Activated CD4-positive, alpha-beta memory T cell treated with anti-CD3 and anti-CD28 coated beads, Interleukin-2, amount 10 ng/mL, durations not matched to agents 7 days and 5 days (primary cell): ENCODE results near the gene TRPM5. TPM values are rescaled to one million over a fixed set of nuclear protein-coding genes. Genes with fewer than 3 reads are reported as not detected.
A peak's percentile ranks its signal among the peaks of the same experiment; 100 is the strongest.

Experiments
- CTCF ChIA-PET: fragments of 350-600 bp; sonication (Branson Sonifier 250); formaldehyde crosslinking; loops from one replicate; lab custom pipeline; 2021; ENCODE audit warnings: antibody characterized with exemption, inconsistent platforms; lab: Charles Lee
- POLR2A ChIA-PET: fragments of 350-600 bp; sonication (Branson Sonifier 250); formaldehyde crosslinking; loops from one replicate; lab custom pipeline; 2021; ENCODE audit warnings: antibody characterized with exemption; lab: Charles Lee
- DNase-seq: peaks from one replicate; pipeline ENCODE4 v3.0.0-alpha.2; 2020
- H3K27ac Mint-ChIP-seq: one replicate; pipeline ENCODE4 v1.8.0; 2021; ENCODE audit warnings: mild to moderate bottlenecking, mixed read lengths
- H3K27me3 Mint-ChIP-seq: one replicate; pipeline ENCODE4 v1.8.0; 2021; ENCODE audit warnings: mixed read lengths
- H3K36me3 Mint-ChIP-seq: one replicate; pipeline ENCODE4 v1.8.0; 2021; ENCODE audit warnings: low read depth, mixed read lengths
- H3K4me1 Mint-ChIP-seq: one replicate; pipeline ENCODE4 v1.8.0; 2021; ENCODE audit warnings: mixed read lengths
- H3K4me3 Mint-ChIP-seq: one replicate; pipeline ENCODE4 v1.8.0; 2021; ENCODE audit warnings: mild to moderate bottlenecking, mixed read lengths
- H3K9me3 Mint-ChIP-seq: one replicate; pipeline ENCODE4 v1.8.0; 2021; ENCODE audit warnings: mixed read lengths
- total RNA-seq, 2 experiments: library from RNA; stranded (reverse); gene quantifications; one replicate each; pipeline ENCODE4 v1.2.3, GENCODE V29; 2021

Gene TRPM5
- total RNA-seq, 2 experiments from 2014 or later, result not detected

DNA sequence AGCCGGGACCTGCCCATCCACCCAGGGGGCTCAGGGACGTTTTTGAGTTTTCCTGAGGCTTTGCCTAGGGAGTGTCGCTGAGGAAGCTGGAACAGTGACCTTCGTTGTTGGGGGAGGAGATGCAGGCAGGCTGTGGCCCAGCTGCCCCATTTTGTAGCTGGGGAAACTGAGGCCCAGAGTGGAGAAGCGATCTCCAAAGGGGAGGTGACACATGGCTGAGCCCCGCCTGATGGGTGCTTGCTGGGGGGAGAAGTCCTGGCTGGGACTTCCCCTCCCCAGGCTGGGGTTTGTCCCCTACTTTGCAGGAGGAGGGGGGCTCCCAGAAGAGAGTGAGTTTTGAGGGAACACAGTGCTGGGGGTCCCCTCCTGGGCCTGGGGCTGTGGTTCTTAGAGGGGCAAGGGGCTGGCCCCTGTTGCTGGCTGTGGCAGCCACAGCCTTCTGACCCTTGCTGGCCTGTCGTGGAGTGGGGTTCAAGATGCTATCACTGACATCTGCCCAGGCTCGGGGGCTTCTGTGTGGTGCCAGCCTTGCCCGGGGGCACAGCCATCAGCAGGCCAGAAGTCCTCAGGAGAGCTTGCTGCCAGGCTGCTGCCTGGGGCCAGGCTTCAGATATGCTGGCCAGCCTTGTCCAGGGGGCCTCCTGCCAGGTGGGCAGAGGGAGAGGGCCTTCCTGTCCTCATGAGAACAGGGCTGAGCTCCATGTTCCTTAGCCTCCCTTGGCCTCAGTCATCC lies 21.9 kb upstream of the TRPM5 start:
- no peak for DNase-seq
- POLR2A ChIA-PET, result interaction anchor here (0.9 to 1.8 kb wide), 4 partner anchors 19 to 164 kb away, joined by 3 to 10 read pairs (median 4); partner anchors contain the start of genes KCNQ1, TRPM5 and TSPAN32

DNA sequence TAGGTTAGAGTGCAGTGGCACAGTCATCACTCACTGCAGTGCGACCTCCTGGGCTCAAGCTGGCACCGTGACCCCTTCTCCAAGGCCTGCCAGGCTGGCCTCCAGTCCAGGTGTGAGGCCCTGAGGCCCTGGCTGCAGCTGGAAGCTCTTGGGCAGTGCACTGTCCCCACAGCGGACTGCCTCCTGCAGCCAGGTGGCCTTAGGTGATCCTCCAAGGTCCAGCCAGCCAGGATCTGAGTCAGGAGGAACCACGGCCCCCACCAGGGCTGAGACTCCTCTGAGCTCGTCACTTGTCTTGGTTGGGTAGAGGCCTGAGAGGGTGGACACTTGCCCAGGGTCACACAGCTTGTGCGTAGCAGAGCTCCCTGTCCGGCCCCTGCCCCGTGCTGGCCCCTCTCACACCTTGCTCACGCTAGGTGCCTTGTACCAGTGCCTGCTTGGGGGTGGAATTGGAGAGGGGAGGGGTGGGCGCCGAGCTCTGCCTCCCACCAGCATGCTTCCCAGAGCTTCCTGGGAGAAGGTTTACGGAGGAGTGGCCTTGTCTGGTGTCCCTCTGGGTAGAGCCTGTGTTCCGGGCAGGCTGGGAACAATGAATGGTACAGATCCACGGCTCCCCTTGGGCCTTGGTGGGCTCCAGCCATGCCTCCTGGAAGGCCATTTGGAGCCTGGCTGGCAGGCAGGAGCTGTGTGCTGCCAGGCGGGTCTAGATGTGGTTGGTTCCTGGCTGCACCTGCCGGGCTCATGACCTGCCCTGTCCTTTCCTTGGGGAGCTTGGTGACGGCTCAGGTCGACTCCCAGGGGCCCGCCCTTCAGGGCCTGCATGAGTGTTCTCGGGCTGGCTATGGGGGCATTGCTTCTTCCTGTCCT lies 21.1 kb upstream of the TRPM5 start:
- ChIA-PET POLR2A (interaction anchor here (0.6 to 1.2 kb wide), 3 partner anchors 11 to 93 kb away, joined by 3 read pairs; partner anchors contain the start of gene KCNQ1), CTCF (interaction anchor here (1.1 kb wide), 1 partner anchor 427 kb away, joined by 3 read pairs; no protein-coding TSS in a partner anchor)
- H3K4me3 Mint-ChIP-seq, result no peak overlapping the region
- peak; percentile 9 for DNase-seq
- H3K27ac Mint-ChIP-seq, result no peak overlapping the region
- H3K27me3 Mint-ChIP-seq, result peaks cover 3% of the 10 kb centered on the region
- no peaks in the 10 kb centered on the region for H3K9me3 Mint-ChIP-seq
- peaks cover 27% of the 10 kb centered on the region for H3K4me1 Mint-ChIP-seq
- H3K36me3 Mint-ChIP-seq, result no peaks in the 10 kb centered on the region

More for the DNA sequence above, 21.9 kb upstream of the TRPM5 start:
- H3K27me3 Mint-ChIP-seq, result peaks cover 3% of the 10 kb centered on the region
- H3K27ac Mint-ChIP-seq, result no peak overlapping the region
- no peaks in the 10 kb centered on the region for H3K9me3 Mint-ChIP-seq
- H3K36me3 Mint-ChIP-seq, result no peaks in the 10 kb centered on the region
- CTCF ChIA-PET, result interaction anchor here (1.1 kb wide), 1 partner anchor 427 kb away, joined by 3 read pairs; no protein-coding TSS in a partner anchor
- H3K4me1 Mint-ChIP-seq, result peaks cover 27% of the 10 kb centered on the region
- no peak overlapping the region for H3K4me3 Mint-ChIP-seq

DNA sequence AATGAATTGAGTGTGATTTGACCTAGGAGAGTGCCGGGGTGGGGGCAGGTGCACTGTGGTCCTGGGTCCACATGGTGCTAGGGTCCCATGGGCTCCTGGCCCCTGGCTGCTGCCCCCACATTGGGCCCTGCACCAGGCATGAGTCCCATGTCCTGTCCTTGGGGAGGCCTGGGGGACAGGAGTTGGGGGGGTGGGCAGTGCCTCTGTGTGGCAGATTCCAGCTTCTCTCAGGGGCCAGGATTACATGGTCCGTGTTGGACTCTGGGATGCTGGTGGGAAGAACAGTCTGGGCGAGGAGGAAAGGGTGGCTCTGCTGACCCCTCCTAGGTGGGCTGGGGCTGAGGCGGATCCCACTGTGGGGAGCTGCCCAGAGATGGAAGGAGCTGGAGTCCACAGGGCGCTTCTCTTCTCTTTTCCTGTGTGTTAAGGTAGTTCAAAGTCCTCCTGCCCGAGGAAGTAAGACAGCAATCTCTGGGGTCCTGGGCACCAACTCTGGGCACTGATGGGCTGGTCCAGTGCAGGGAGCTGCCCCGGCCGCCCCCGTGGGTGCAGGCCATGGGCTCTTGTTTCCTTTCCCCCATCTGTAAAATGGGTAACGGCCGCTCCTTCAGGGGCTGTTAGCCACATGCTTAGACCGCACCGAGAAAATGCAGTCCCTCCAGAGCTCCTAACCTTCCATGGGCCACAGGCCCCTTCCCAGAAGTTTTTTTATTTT lies 20.3 kb upstream of the TRPM5 start:
- Mint-ChIP-seq H3K9me3 (no peaks in the 10 kb centered on the region), H3K4me1 (peaks cover 27% of the 10 kb centered on the region), H3K36me3 (no peaks in the 10 kb centered on the region), H3K27ac (no peak overlapping the region), H3K4me3 (no peak overlapping the region), H3K27me3 (peaks cover 3% of the 10 kb centered on the region)
- no peak for DNase-seq
- ChIA-PET CTCF (no interaction called here), POLR2A (interaction anchor here (0.6 to 1.2 kb wide), 3 partner anchors 10 to 93 kb away, joined by 3 read pairs; partner anchors contain the start of gene KCNQ1)

GRCh38 chr11:2463766-2464277 lies 19.5 kb upstream of the TRPM5 start:
- peaks cover 25% of the 10 kb centered on the region for H3K4me1 Mint-ChIP-seq
- no peak for DNase-seq

DNA sequence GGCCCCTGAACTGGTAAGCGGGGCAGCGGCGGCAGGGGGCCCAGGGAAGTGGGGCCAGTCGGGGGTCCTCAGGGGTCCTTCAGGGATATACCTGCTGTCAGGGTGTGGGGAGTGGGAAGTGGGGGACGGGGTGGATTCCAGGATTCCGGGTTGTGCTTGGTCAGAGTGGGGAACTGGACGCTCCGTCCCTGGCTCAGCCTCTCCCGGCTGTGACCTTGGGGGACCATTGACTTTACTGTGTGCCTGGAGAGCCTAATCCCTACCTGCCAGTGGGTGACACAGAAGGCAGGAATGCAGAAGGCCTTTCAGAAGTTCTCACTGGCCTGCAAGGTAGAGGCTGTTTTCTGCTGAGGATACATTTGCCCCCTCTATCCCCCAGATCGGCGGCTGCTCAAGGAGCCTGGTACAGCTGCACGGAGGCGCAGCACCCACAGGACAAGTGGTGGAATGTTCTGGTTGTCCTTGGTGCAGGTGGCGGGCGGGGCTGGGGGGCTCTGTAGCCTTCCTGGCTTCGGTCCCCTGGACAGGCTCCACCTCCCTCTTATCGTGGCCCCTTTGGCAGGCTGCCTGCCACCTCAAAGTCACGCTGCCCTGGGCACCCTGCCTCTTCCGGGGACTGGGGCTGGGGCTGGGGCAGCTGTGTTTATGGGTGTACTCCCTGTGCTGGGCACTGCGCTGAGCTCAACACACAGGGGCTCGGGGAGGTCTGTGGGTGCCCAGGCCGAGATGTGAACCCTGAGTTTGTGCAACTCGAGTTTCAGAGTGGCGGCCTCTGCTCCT lies 18.9 kb upstream of the TRPM5 start:
- H3K27me3 Mint-ChIP-seq, result no peaks in the 10 kb centered on the region
- no peak overlapping the region for H3K4me3 Mint-ChIP-seq
- peak; percentile 15 for DNase-seq
- ChIA-PET CTCF (no interaction called here), POLR2A (interaction anchor here (0.7 kb wide), 1 partner anchor 16 kb away, joined by 3 read pairs; no protein-coding TSS in a partner anchor)
- H3K27ac Mint-ChIP-seq, result no peak overlapping the region
- H3K36me3 Mint-ChIP-seq, result no peaks in the 10 kb centered on the region
- peaks cover 21% of the 10 kb centered on the region for H3K4me1 Mint-ChIP-seq
- no peaks in the 10 kb centered on the region for H3K9me3 Mint-ChIP-seq

More at GRCh38 chr11:2463766-2464277, 19.5 kb upstream of the TRPM5 start:
- Mint-ChIP-seq H3K9me3 (no peaks in the 10 kb centered on the region), H3K4me3 (no peak overlapping the region), H3K36me3 (no peaks in the 10 kb centered on the region), H3K27ac (no peak overlapping the region), H3K27me3 (peaks cover under 1% of the 10 kb centered on the region)
- ChIA-PET CTCF (no interaction called here), POLR2A (interaction anchor here (0.7 kb wide), 1 partner anchor 17 kb away, joined by 3 read pairs; no protein-coding TSS in a partner anchor)

- no peaks in the 10 kb centered on the region for H3K27me3 Mint-ChIP-seq
- CTCF ChIA-PET, result interaction anchor here (1.0 kb wide), 1 partner anchor 467 kb away, joined by 3 read pairs; no protein-coding TSS in a partner anchor
- POLR2A ChIA-PET, result no interaction called here
- H3K4me3 Mint-ChIP-seq, result no peak overlapping the region
- H3K36me3 Mint-ChIP-seq, result no peaks in the 10 kb centered on the region
- peak; percentile 12 for DNase-seq
- H3K27ac Mint-ChIP-seq, result no peak overlapping the region
- H3K4me1 Mint-ChIP-seq, result peaks cover 15% of the 10 kb centered on the region
- no peaks in the 10 kb centered on the region for H3K9me3 Mint-ChIP-seq
Measured at GRCh38 chr11:2462543-2462985, 18.2 kb upstream of the TRPM5 start.

DNA sequence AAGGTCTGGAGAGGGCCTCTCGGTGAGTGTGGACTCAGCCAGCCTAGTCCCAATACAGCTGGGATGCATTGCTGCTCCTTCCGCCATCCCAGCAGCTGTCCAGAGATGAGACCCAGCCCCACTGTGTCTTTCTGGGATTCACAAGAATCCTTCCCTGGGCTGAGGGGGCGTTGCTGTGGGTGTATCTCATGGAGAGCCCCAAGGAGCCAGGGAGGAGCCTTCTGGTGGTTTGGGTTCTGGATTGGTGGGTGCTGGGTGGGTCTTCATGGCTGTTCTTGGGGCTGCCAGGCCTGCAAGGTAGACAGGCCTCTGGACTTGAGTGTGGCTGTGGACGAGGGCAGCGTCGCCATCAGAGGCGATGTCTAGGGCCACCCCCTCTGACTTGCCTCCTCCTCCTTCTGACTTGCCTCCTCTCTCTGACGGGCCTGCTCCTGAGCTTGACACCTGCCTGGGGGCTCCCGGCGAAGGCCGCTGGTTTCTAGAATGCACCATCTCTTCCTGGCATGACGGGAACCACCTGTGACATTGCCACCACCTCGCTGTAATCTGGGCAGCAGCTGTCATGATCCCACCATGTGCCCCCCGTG lies 17.7 kb upstream of the TRPM5 start:
- Mint-ChIP-seq H3K9me3 (no peaks in the 10 kb centered on the region), H3K27ac (no peak overlapping the region), H3K27me3 (no peaks in the 10 kb centered on the region), H3K4me1 (peaks cover 10% of the 10 kb centered on the region), H3K4me3 (no peak overlapping the region), H3K36me3 (no peaks in the 10 kb centered on the region)
- ChIA-PET CTCF (interaction anchor here (1.0 kb wide), 1 partner anchor 468 kb away, joined by 3 read pairs; no protein-coding TSS in a partner anchor), POLR2A (no interaction called here)
- no peak for DNase-seq

DNA sequence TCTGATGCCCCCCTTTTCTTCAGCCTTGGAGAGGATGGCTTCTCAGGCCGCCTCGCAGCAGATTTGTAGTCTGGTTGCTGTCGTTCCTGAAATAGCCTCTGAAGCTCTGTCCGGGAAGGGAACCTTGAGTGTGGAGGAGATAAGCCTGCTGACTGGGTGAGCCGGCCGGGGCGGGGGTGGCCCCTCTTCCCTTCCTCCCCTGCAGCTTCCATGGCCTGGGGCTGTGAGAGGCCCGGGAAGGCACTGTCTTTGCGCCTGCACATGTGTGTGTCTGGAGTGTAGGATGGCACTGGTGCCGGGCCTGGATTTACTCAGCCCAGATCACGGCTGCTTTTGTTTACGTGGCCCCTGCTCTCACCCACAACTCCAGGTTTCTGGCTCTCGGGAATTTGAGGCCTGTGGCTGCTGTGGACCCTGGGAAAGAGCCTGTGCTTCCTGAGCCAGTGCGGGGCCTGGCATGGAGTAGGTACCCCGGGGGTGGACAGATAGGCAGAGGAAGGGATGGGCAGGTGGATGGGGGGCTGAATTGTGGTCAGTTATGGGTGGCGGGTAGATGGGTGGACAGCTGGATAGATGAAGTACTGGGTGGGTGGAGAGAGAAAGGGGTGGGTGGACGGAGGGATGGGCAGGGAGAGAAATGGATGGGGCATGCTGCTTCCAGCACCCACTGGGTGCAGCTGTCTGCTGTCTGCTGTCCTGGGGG lies 17.1 kb upstream of the TRPM5 start:
- H3K27me3 Mint-ChIP-seq, result no peaks in the 10 kb centered on the region
- no peak for DNase-seq
- no peaks in the 10 kb centered on the region for H3K36me3 Mint-ChIP-seq
- POLR2A ChIA-PET, result no interaction called here
- peaks cover 4% of the 10 kb centered on the region for H3K4me1 Mint-ChIP-seq
- H3K27ac Mint-ChIP-seq, result no peak overlapping the region
- no peaks in the 10 kb centered on the region for H3K9me3 Mint-ChIP-seq
- no peak overlapping the region for H3K4me3 Mint-ChIP-seq
- CTCF ChIA-PET, result interaction anchor here (1.0 kb wide), 1 partner anchor 468 kb away, joined by 3 read pairs; no protein-coding TSS in a partner anchor

GRCh38 chr11:2460540-2461252 lies 16.4 kb upstream of the TRPM5 start:
- H3K4me1 Mint-ChIP-seq, result no peaks in the 10 kb centered on the region
- H3K4me3 Mint-ChIP-seq, result no peak overlapping the region
- ChIA-PET CTCF (no interaction called here), POLR2A (no interaction called here)
- no peaks in the 10 kb centered on the region for H3K36me3 Mint-ChIP-seq
- no peaks in the 10 kb centered on the region for H3K27me3 Mint-ChIP-seq
- H3K9me3 Mint-ChIP-seq, result no peaks in the 10 kb centered on the region
- no peak for DNase-seq
- no peak overlapping the region for H3K27ac Mint-ChIP-seq

- no peaks in the 10 kb centered on the region for H3K9me3 Mint-ChIP-seq
- no peaks in the 10 kb centered on the region for H3K36me3 Mint-ChIP-seq
- H3K27me3 Mint-ChIP-seq, result no peaks in the 10 kb centered on the region
- no peak overlapping the region for H3K4me3 Mint-ChIP-seq
- no peaks in the 10 kb centered on the region for H3K4me1 Mint-ChIP-seq
- no peak for DNase-seq
- CTCF ChIA-PET, result no interaction called here
- no peak overlapping the region for H3K27ac Mint-ChIP-seq
- POLR2A ChIA-PET, result no interaction called here
Measured at GRCh38 chr11:2459796-2460531, 15.7 kb upstream of the TRPM5 start.
